Embryonic facial prominence (tissue), 1 donor: ENCODE results near the gene THSD4.
"Not testable (repeated sequence)": the region's sequence is repeated elsewhere in the genome, so short reads cannot be mapped to it uniquely, and the experiment has no call there.

ENCODE experiments used
- DNase-seq: peaks from one replicate; pipeline ENCODE4 v3.0.0-alpha.2; 2016; ENCODE audit errors: extremely low spot score

THSD4 gene

GRCh38 chr15:71121442-71121841, 6.2 kb downstream of the THSD4 start:
- no peak for DNase-seq

- DNase-seq = no peak
Observed at GRCh38 chr15:71124937-71125790, 9.9 kb downstream of the THSD4 start.

- DNase-seq = no peak
Observed at GRCh38 chr15:71125831-71126450, 10.7 kb downstream of the THSD4 start.

GRCh38 chr15:71127083-71127482, 11.8 kb downstream of the THSD4 start:
- no peak for DNase-seq

- not testable (repeated sequence) for DNase-seq
Observed at GRCh38 chr15:71128159-71128558, 12.9 kb downstream of the THSD4 start.

GRCh38 chr15:71128939-71129562, 13.8 kb downstream of the THSD4 start:
- no peak for DNase-seq

- DNase-seq = no peak
Observed at GRCh38 chr15:71129669-71130068, 14.4 kb downstream of the THSD4 start.

- no peak for DNase-seq
Observed at GRCh38 chr15:71131601-71132362, 16.5 kb downstream of the THSD4 start.

GRCh38 chr15:71133747-71134472, 18.6 kb downstream of the THSD4 start:
- no peak for DNase-seq

GRCh38 chr15:71136159-71136783, 21.0 kb downstream of the THSD4 start:
- no peak for DNase-seq

- DNase-seq = no peak
Observed at GRCh38 chr15:71136793-71137518, 21.7 kb downstream of the THSD4 start.

- no peak for DNase-seq
Observed at GRCh38 chr15:71138473-71138872, 23.2 kb downstream of the THSD4 start.

GRCh38 chr15:71139241-71139640, 24.0 kb downstream of the THSD4 start:
- DNase-seq = no peak

- no peak for DNase-seq
Observed at GRCh38 chr15:71141572-71141971, 26.3 kb downstream of the THSD4 start.

GRCh38 chr15:71142780-71143179, 27.5 kb downstream of the THSD4 start:
- no peak for DNase-seq

- DNase-seq = no peak
Observed at GRCh38 chr15:71143373-71144310, 28.4 kb downstream of the THSD4 start.

GRCh38 chr15:71145648-71146047, 30.4 kb downstream of the THSD4 start:
- DNase-seq = no peak

- no peak for DNase-seq
Observed at GRCh38 chr15:71146580-71146982, 31.3 kb downstream of the THSD4 start.

- no peak for DNase-seq
Observed at GRCh38 chr15:71148048-71148447, 32.8 kb downstream of the THSD4 start.
